Measurements from ENCODE around the gene SPNS2.
A peak's percentile ranks its signal among the peaks of the same experiment; 100 is the strongest.

Gene SPNS2

GRCh38 chr17:4579678-4580077, 81.0 kb downstream of the SPNS2 start:
- peaks cover 18% of the 10 kb centered on the region for H3K27me3 ChIP-seq (ENCODE audit: insufficient read depth, insufficient read length)
- DNase-seq (ENCODE audit: low read depth, low spot score): no peak
- H3K36me3 ChIP-seq (ENCODE audit: insufficient read depth, insufficient read length, low read length): no peaks in the 10 kb centered on the region
- no peak overlapping the region for H3K4me3 ChIP-seq (ENCODE audit: insufficient read length, low read depth)
- TF ChIP-seq ZNF274 (IDR thresholded peaks at IDR 0.05; ENCODE audit: low read depth, low read length) (no peak), YY1 (IDR thresholded peaks at IDR 0.05; ENCODE audit: insufficient read depth, insufficient read length) (no peak), SUZ12 (IDR thresholded peaks at IDR 0.05; ENCODE audit: extremely low read depth, insufficient read depth, insufficient read length) (no peak)
- no peaks in the 10 kb centered on the region for H3K9me3 ChIP-seq (ENCODE audit: insufficient read depth, low read length)
- peaks cover 39% of the 10 kb centered on the region for H3K4me1 ChIP-seq (ENCODE audit: insufficient read depth, insufficient read length)
- no peak overlapping the region for H3K9ac ChIP-seq (ENCODE audit: insufficient read length, low read depth)

GRCh38 chr17:4580291-4580690, 81.6 kb downstream of the SPNS2 start:
- DNase-seq (ENCODE audit: low read depth, low spot score): no peak
- no peaks in the 10 kb centered on the region for H3K9me3 ChIP-seq (ENCODE audit: insufficient read depth, low read length)
- H3K27me3 ChIP-seq (ENCODE audit: insufficient read depth, insufficient read length): peaks cover 24% of the 10 kb centered on the region
- H3K9ac ChIP-seq (ENCODE audit: insufficient read length, low read depth): no peak overlapping the region
- H3K4me1 ChIP-seq (ENCODE audit: insufficient read depth, insufficient read length): peaks cover 41% of the 10 kb centered on the region
- H3K36me3 ChIP-seq (ENCODE audit: insufficient read depth, insufficient read length, low read length): no peaks in the 10 kb centered on the region
- no peak overlapping the region for H3K4me3 ChIP-seq (ENCODE audit: insufficient read length, low read depth)
- TF ChIP-seq YY1 (IDR thresholded peaks at IDR 0.05; ENCODE audit: insufficient read depth, insufficient read length) (no peak), SUZ12 (IDR thresholded peaks at IDR 0.05; ENCODE audit: extremely low read depth, insufficient read depth, insufficient read length) (no peak), ZNF274 (IDR thresholded peaks at IDR 0.05; ENCODE audit: low read depth, low read length) (no peak)

- peaks cover 32% of the 10 kb centered on the region for H3K4me1 ChIP-seq (ENCODE audit: insufficient read depth, insufficient read length)
- peaks cover 36% of the 10 kb centered on the region for H3K27me3 ChIP-seq (ENCODE audit: insufficient read depth, insufficient read length)
- no peaks in the 10 kb centered on the region for H3K9me3 ChIP-seq (ENCODE audit: insufficient read depth, low read length)
- TF ChIP-seq YY1 (IDR thresholded peaks at IDR 0.05; ENCODE audit: insufficient read depth, insufficient read length): no peak
- no peak for TF ChIP-seq SUZ12 (IDR thresholded peaks at IDR 0.05; ENCODE audit: extremely low read depth, insufficient read depth, insufficient read length)
- TF ChIP-seq ZNF274 (IDR thresholded peaks at IDR 0.05; ENCODE audit: low read depth, low read length): no peak
- no peak for DNase-seq (ENCODE audit: low read depth, low spot score)
- no peak overlapping the region for H3K4me3 ChIP-seq (ENCODE audit: insufficient read length, low read depth)
- H3K9ac ChIP-seq (ENCODE audit: insufficient read length, low read depth): no peak overlapping the region
- H3K36me3 ChIP-seq (ENCODE audit: insufficient read depth, insufficient read length, low read length): no peaks in the 10 kb centered on the region
Measured at GRCh38 chr17:4582101-4582501, 83.4 kb downstream of the SPNS2 start.

GRCh38 chr17:4582691-4583090, 84.0 kb downstream of the SPNS2 start:
- TF ChIP-seq YY1 (IDR thresholded peaks at IDR 0.05; ENCODE audit: insufficient read depth, insufficient read length) (no peak), ZNF274 (IDR thresholded peaks at IDR 0.05; ENCODE audit: low read depth, low read length) (no peak)
- Histone ChIP-seq H3K9me3 (ENCODE audit: insufficient read depth, low read length) (no peaks in the 10 kb centered on the region), H3K4me3 (ENCODE audit: insufficient read length, low read depth) (no peak overlapping the region), H3K4me1 (ENCODE audit: insufficient read depth, insufficient read length) (peaks cover 27% of the 10 kb centered on the region), H3K9ac (ENCODE audit: insufficient read length, low read depth) (no peak overlapping the region), H3K27me3 (ENCODE audit: insufficient read depth, insufficient read length) (peaks cover 36% of the 10 kb centered on the region), H3K36me3 (ENCODE audit: insufficient read depth, insufficient read length, low read length) (no peaks in the 10 kb centered on the region)
- DNase-seq (ENCODE audit: low read depth, low spot score): no peak

- no peaks in the 10 kb centered on the region for H3K36me3 ChIP-seq (ENCODE audit: insufficient read depth, insufficient read length, low read length)
- no peak overlapping the region for H3K4me3 ChIP-seq (ENCODE audit: insufficient read length, low read depth)
- no peak overlapping the region for H3K9ac ChIP-seq (ENCODE audit: insufficient read length, low read depth)
- no peaks in the 10 kb centered on the region for H3K9me3 ChIP-seq (ENCODE audit: insufficient read depth, low read length)
- H3K4me1 ChIP-seq (ENCODE audit: insufficient read depth, insufficient read length): peaks cover 27% of the 10 kb centered on the region
- peaks cover 36% of the 10 kb centered on the region for H3K27me3 ChIP-seq (ENCODE audit: insufficient read depth, insufficient read length)
- no peak for TF ChIP-seq ZNF274 (IDR thresholded peaks at IDR 0.05; ENCODE audit: low read depth, low read length)
- DNase-seq (ENCODE audit: low read depth, low spot score): no peak
Measured at GRCh38 chr17:4583206-4583605, 84.5 kb downstream of the SPNS2 start.

- no peaks in the 10 kb centered on the region for H3K9me3 ChIP-seq (ENCODE audit: insufficient read depth, low read length)
- no peak for TF ChIP-seq SUZ12 (IDR thresholded peaks at IDR 0.05; ENCODE audit: extremely low read depth, insufficient read depth, insufficient read length)
- no peak for TF ChIP-seq ZNF274 (IDR thresholded peaks at IDR 0.05; ENCODE audit: low read depth, low read length)
- TF ChIP-seq YY1 (IDR thresholded peaks at IDR 0.05; ENCODE audit: insufficient read depth, insufficient read length): no peak
- DNase-seq (ENCODE audit: low read depth, low spot score): no peak
- no peaks in the 10 kb centered on the region for H3K36me3 ChIP-seq (ENCODE audit: insufficient read depth, insufficient read length, low read length)
- H3K4me1 ChIP-seq (ENCODE audit: insufficient read depth, insufficient read length): peaks cover 30% of the 10 kb centered on the region
- peak overlapping the region; percentile 23 for H3K9ac ChIP-seq (ENCODE audit: insufficient read length, low read depth)
- peak overlapping the region; percentile 36 for H3K4me3 ChIP-seq (ENCODE audit: insufficient read length, low read depth)
- peaks cover 36% of the 10 kb centered on the region for H3K27me3 ChIP-seq (ENCODE audit: insufficient read depth, insufficient read length)
Measured at GRCh38 chr17:4583782-4584100, 85.1 kb downstream of the SPNS2 start.

GRCh38 chr17:4584101-4584916, 85.6 kb downstream of the SPNS2 start, which contains the start of gene SMTNL2:
Gene SMTNL2, plus strand, starts transcription at chr17:4584529. Its CDS starts 77 bp downstream, at chr17:4584606.
- peak within 1 kb of the TSS; percentile 64 for H3K9ac ChIP-seq (ENCODE audit: insufficient read length, low read depth)
- H3K4me1 ChIP-seq (ENCODE audit: insufficient read depth, insufficient read length): peaks cover 30% of the 10 kb centered on the region
- DNase-seq (ENCODE audit: low read depth, low spot score): no peak
- peak within 1 kb of the TSS; percentile 36 for H3K4me3 ChIP-seq (ENCODE audit: insufficient read length, low read depth)
- no peaks in the 10 kb centered on the region for H3K36me3 ChIP-seq (ENCODE audit: insufficient read depth, insufficient read length, low read length)
- no peaks in the 10 kb centered on the region for H3K9me3 ChIP-seq (ENCODE audit: insufficient read depth, low read length)
- H3K27me3 ChIP-seq (ENCODE audit: insufficient read depth, insufficient read length): peaks cover 36% of the 10 kb centered on the region
- no peak for TF ChIP-seq YY1 (IDR thresholded peaks at IDR 0.05; ENCODE audit: insufficient read depth, insufficient read length)
- no peak for TF ChIP-seq ZNF274 (IDR thresholded peaks at IDR 0.05; ENCODE audit: low read depth, low read length)
- TF ChIP-seq SUZ12 (IDR thresholded peaks at IDR 0.05; ENCODE audit: extremely low read depth, insufficient read depth, insufficient read length): no peak

Data from NT2/D1 (cell line).